HG03103 (cell line): Measurements from ENCODE around the gene SPATS1.

Experiments
- ATAC-seq: cut with Tn5 transposase; IDR thresholded peaks from one replicate; pipeline ENCODE4 v1.9.1; 2021; ENCODE audit warnings: low read depth; ENCODE audit not compliant: unreplicated experiment

The SPATS1 gene

GRCh38 chr6:44386364-44386928 lies 44.0 kb downstream of the SPATS1 start:
- no peak for ATAC-seq

GRCh38 chr6:44386929-44387345 lies 44.5 kb downstream of the SPATS1 start:
- ATAC-seq = no peak

- ATAC-seq = peak; percentile 89
These were observed 45.1 kb downstream of the SPATS1 start, which contains the start of gene CDC5L for GRCh38 chr6:44387346-44388134. CDC5L (plus strand) TSS chr6:44387706; CDS start chr6:44387824, 118 bp downstream.

- ATAC-seq = no peak
These were observed 45.7 kb downstream of the SPATS1 start for GRCh38 chr6:44388135-44388487.

- ATAC-seq = no peak
These were observed 46.4 kb downstream of the SPATS1 start for GRCh38 chr6:44388887-44389286.

- ATAC-seq = no peak
These were observed 47.8 kb downstream of the SPATS1 start for GRCh38 chr6:44390158-44390683.
